Fibroblast of mammary gland (primary cell): ENCODE measurements around the gene DCDC1.
A peak's percentile ranks its signal among the peaks of the same experiment; 100 is the strongest.

Experiments used
- DNase-seq: peaks from one replicate; pipeline ENCODE4 v3.0.0-alpha.2; 2010; ENCODE audit warnings: low read depth
- H3K4me3 ChIP-seq: 2 replicates; pipeline ENCODE4 v1.5.1; 2011; ENCODE audit warnings: low read depth, mild to moderate bottlenecking, low read length, moderate library complexity; ENCODE audit not compliant: control insufficient read depth
- CTCF ChIP-seq: conservative IDR thresholded peaks from 2 replicates; pipeline ENCODE4 v1.5.1; 2011; ENCODE audit warnings: low read depth, low read length, inconsistent platforms; ENCODE audit not compliant: control insufficient read depth, insufficient read depth

Gene DCDC1

GRCh38 chr11:30938810-30939209 is 430.7 kb downstream of the DCDC1 start:
- no peak for DNase-seq
- H3K4me3 ChIP-seq = no peak overlapping the region
- TF ChIP-seq CTCF = no peak

DNA sequence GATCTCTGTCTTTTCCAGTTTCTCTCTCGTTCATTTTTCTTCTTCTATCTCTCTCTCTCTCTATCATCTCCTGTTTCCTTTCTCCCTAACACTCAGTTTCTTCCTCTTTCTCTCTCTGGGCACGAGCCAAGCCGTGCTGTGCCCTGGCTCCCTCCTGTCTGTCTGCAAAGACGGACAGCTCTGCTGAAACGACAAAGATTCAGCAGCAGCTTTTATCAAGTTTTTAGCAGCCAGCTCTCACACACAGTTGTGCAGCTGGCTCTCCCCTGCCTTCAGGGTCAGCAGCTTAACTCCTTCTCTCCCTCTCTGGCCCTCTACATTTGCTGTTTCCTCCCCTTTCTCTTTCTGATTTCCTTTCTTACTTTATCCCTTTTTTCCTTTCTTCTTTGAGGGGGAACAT is 431.4 kb downstream of the DCDC1 start:
- no peak for DNase-seq
- H3K4me3 ChIP-seq = no peak overlapping the region
- TF ChIP-seq CTCF = no peak

- no peak for DNase-seq
- no peak overlapping the region for H3K4me3 ChIP-seq
- no peak for TF ChIP-seq CTCF
These were observed 433.0 kb downstream of the DCDC1 start for GRCh38 chr11:30936491-30936890.

DNA sequence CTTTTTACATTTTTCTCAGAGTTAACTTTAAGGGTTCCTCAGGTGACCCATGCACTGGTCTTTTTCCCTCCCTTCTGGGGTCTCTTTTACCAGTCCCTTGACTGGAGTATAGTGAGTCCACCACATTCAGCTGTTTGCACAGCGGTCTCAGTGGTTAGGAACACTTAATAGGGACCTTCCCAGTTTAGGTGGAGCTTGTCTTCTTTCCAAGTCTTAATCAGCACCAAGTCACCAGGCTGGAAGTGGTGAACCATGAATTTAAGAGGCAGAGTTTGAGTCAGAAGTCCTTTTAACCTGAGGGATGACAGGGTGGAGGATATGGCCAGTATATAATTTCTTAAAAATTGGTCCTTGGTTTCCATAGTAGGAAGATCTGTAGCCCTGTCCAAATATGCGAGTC is 433.7 kb downstream of the DCDC1 start:
- no peak for TF ChIP-seq CTCF
- H3K4me3 ChIP-seq = no peak overlapping the region
- DNase-seq = peak; percentile 19

DNA sequence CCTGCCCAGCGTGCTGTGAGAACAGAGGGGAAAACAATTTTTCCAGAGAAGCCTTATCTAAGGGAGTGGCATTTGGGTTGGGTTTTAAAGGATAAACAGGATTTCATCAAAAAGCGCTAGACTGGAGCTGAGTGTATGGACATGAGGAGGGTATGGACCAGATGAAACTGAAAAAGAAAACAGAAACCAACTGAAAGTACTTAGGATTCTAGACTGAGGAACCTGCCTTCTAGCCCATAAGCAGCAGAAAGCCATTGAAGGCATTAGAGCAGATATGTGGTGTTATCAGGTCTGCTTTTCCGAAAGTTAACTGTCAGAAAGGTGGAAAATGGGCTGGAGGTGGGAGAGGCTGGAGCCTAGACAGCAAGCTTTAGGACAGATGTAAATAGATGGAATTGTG is 443.4 kb downstream of the DCDC1 start:
- TF ChIP-seq CTCF = no peak
- DNase-seq = no peak
- no peak overlapping the region for H3K4me3 ChIP-seq

DNA sequence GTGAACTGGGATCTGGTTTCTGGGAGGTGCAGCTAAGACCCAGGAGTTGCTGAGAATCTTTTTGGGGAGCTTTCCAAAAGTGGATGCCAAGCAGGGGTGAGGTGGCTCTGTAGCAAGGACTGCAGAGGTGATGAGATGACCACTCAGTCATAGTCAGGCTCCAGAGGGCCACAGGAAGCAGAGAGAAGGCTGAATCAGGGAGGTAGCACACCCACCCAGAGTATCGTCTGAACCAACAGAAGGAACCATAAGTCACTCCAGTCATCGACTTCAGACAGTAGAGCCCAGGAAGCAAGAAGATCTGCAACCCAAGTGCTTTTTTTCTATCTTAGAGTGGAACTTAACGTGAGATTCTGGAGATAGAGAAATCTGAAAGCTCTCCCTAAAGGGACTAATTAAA is 447.7 kb downstream of the DCDC1 start:
- DNase-seq = no peak
- no peak for TF ChIP-seq CTCF
- no peak overlapping the region for H3K4me3 ChIP-seq
